Psoas muscle (tissue), 8 donors: ENCODE data around the gene LIPT2. TPM values are rescaled to one million over a fixed set of nuclear protein-coding genes. Genes with fewer than 3 reads are reported as not detected.

Experiments
- ATAC-seq, 4 donors: fragments of 200-7000 bp; cut with Tn5 transposase; one replicate each; pipeline ENCODE4 v1.9.1; 2020; ENCODE audit warnings: moderate library complexity in 3 of 4, mild to moderate bottlenecking in 2 of 4
- DNase-seq, 2 donors: peaks; one replicate each; pipeline ENCODE4 v3.0.0-alpha.2; 2020
- H3K27ac ChIP-seq: fragments of 200-600 bp; one replicate; pipeline ENCODE4 v1.8.0; 2022
- H3K27me3 ChIP-seq, 3 donors: fragments of 200-600 bp in 1 of 3; one replicate each; pipeline versions ENCODE4 v1.6.1 to v1.8.0; 2013 to 2022; ENCODE audit warnings: low read length in 2 of 3, mild to moderate bottlenecking in 2 of 3, moderate library complexity in 1 of 3; ENCODE audit not compliant: insufficient read depth in 3 of 3
- H3K36me3 ChIP-seq, 2 donors: fragments of 200-600 bp in 1 of 2; one replicate each; pipeline versions ENCODE4 v1.6.1 to v1.8.0; 2013 to 2022; ENCODE audit warnings: low read depth in 1 of 2, mild to moderate bottlenecking in 1 of 2, moderate library complexity in 1 of 2; ENCODE audit not compliant: insufficient read depth in 1 of 2
- H3K4me1 ChIP-seq: fragments of 200-600 bp; one replicate; pipeline ENCODE4 v1.8.0; 2022
- H3K4me3 ChIP-seq: fragments of 200-600 bp; one replicate; pipeline ENCODE4 v1.8.0; 2022; ENCODE audit warnings: mild to moderate bottlenecking
- H3K9me3 ChIP-seq: fragments of 200-600 bp; one replicate; pipeline ENCODE4 v1.8.0; 2022
- WGBS, 3 donors: extraction: QIAGEN DNeasy Blood & Tissue Kit; methylation state at CpG; one replicate each; pipeline versions ENCODE4 v1.1.6 to v1.1.7; 2013; 5-methylcytosine and 5-hydroxymethylcytosine counted together
- intact Hi-C, 2 donors: fragments of 100-400 bp; cut with DNase I; formaldehyde crosslinking; loops; one replicate each; pipeline versions ENCODE4 v1.11.0 to v1.14.2; 2022
- polyA plus RNA-seq, 3 donors: library from polyadenylated mRNA; stranded (reverse); fragments of 200-250 nt; gene quantifications; one replicate each; pipeline ENCODE4 v1.2.3, GENCODE V29; 2013
- total RNA-seq, 4 donors: library from RNA; stranded (reverse); fragmentation: NEBNext Ultra II Directional in 2 of 4; extraction: Animal tissue kit (Norgen Biotek cat#: 25700) in 2 of 4; gene quantifications; one replicate each; pipeline versions ENCODE4 v1.2.1 to v1.2.4, GENCODE V29; 2021 to 2023
- TF ChIP-seq, protein P1 (sequence below): fragments of 200-600 bp; IDR thresholded peaks from one replicate; pipeline ENCODE4 v1.8.0; 2022; ENCODE audit warnings: antibody characterized with exemption
- donor health status: healthy with polysubstance abuse.
- donor health status: DM: no; HTN: no; CAD: no; lungs with moderate emphysema.
- donor health status: Bipolar disorder and iron deficiency.
- donor health status: healthy.
- donor health status: DM: yes; HTN: yes; CAD: no.
- donor health status: DM: no; HTN: no; CAD: no.
- donor health status: DM: no; HTN: no; CAD: no.
- donor health status: DM: yes; HTN: yes; CAD: no.

LIPT2 gene
- total and polyA plus RNA-seq, 7 donors: 0.94 to 5.4 (median 4.3) TPM

DNA sequence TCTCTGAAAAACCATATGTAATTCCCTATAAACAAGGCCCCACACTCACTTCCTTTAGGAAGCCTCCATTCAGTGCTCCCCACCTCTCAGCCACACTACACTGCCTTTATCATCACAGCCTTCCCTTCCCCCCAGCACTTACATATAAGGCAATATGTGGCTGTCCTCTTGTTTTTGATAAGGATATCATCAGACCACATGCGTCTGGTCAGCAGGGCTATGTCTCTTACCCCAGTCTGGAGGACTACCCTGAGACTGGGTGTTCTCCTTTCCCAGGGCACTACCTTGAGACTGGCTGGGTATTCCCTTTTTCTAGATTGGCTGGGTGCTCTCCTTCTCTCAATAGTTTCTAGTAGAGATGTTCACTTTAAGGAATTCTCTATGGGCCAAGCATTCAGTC, 33.9 kb downstream of the LIPT2 start:
- TF ChIP-seq, protein P1, sequence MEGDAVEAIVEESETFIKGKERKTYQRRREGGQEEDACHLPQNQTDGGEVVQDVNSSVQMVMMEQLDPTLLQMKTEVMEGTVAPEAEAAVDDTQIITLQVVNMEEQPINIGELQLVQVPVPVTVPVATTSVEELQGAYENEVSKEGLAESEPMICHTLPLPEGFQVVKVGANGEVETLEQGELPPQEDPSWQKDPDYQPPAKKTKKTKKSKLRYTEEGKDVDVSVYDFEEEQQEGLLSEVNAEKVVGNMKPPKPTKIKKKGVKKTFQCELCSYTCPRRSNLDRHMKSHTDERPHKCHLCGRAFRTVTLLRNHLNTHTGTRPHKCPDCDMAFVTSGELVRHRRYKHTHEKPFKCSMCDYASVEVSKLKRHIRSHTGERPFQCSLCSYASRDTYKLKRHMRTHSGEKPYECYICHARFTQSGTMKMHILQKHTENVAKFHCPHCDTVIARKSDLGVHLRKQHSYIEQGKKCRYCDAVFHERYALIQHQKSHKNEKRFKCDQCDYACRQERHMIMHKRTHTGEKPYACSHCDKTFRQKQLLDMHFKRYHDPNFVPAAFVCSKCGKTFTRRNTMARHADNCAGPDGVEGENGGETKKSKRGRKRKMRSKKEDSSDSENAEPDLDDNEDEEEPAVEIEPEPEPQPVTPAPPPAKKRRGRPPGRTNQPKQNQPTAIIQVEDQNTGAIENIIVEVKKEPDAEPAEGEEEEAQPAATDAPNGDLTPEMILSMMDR: no peak
- H3K4me3 ChIP-seq: no peak overlapping the region
- H3K9me3 ChIP-seq: no peaks in the 10 kb centered on the region
- 0 to 42% (median 2%) methylated on average over 1 of the region's 1 CpG for WGBS, 3 donors
- peaks cover 10% of the 10 kb centered on the region for H3K4me1 ChIP-seq
- ATAC-seq (no peak), DNase-seq (no peak)
- intact Hi-C loops: loop anchor here in 1 of 2 donors (10.0 kb wide), 1 partner anchor 275 kb away; the partner anchor contains the start of gene CHRDL2
- peaks cover 0 to 6% of the 10 kb centered on the region in 2 donors for H3K36me3 ChIP-seq
- H3K27me3 ChIP-seq: no peaks in the 10 kb centered on the region
- H3K27ac ChIP-seq: no peak overlapping the region

GRCh38 chr11:74457356-74457755, 36.2 kb downstream of the LIPT2 start:
- TF ChIP-seq, protein P1: no peak
- DNase-seq: no peak
- intact Hi-C loops: loop anchor here in 1 of 2 donors (10.0 kb wide), 1 partner anchor 277 kb away; the partner anchor contains the start of gene CHRDL2
- Histone ChIP-seq H3K4me3 (no peak overlapping the region), H3K4me1 (peaks cover 10% of the 10 kb centered on the region), H3K27ac (no peak overlapping the region), H3K27me3 (no peaks in the 10 kb centered on the region), H3K36me3 (peaks cover 0 to 6% of the 10 kb centered on the region in 2 donors), H3K9me3 (no peaks in the 10 kb centered on the region)
- no peak for ATAC-seq
- 73 to 84% (median 80%) methylated on average over 6 of the region's 6 CpGs for WGBS, 3 donors

GRCh38 chr11:74453373-74453975, 40.0 kb downstream of the LIPT2 start:
- Histone ChIP-seq H3K27ac (no peak overlapping the region), H3K36me3 (peaks cover 0 to 6% of the 10 kb centered on the region in 2 donors), H3K4me1 (peaks cover 4% of the 10 kb centered on the region), H3K4me3 (no peak overlapping the region), H3K27me3 (no peaks in the 10 kb centered on the region), H3K9me3 (no peaks in the 10 kb centered on the region)
- 40 to 46% (median 40%) methylated on average over 10 of the region's 10 CpGs for WGBS, 3 donors
- ATAC-seq (peak; percentile 72 to 81 (median 76)), DNase-seq (peak; percentile 59 to 77)
- TF ChIP-seq, protein P1: peak; percentile 73
- intact Hi-C loops: loop anchor here in 1 of 2 donors (1.0 to 10.0 kb wide), 2 partner anchors 118 to 281 kb away; partner anchors contain the start of gene CHRDL2

DNA sequence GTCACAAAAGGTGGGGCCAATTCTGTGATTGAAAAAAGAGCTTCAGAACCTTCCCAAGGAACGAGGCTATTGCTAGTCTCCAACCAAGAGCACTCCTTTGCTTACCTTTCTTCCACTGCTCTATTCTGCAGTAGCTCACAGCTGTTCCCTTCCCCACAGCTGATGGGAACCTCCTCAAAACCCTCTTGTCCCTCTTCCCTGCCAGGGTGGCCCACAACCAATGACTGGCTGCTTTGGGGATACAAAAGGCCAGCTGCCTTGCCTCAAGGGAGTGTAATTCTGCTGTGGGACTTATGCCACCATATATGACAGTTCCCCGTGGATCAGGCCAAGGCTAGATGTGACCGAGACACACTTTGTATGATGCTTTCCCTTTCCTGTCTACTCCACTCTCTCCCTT, 41.2 kb downstream of the LIPT2 start:
- DNase-seq (no peak), ATAC-seq (no peak)
- WGBS, 3 donors: 55 to 71% (median 59%) methylated on average over 3 of the region's 3 CpGs
- Histone ChIP-seq H3K4me3 (no peak overlapping the region), H3K27ac (no peak overlapping the region), H3K4me1 (peaks cover 4% of the 10 kb centered on the region), H3K9me3 (no peaks in the 10 kb centered on the region), H3K36me3 (peaks cover 0 to 6% of the 10 kb centered on the region in 2 donors), H3K27me3 (no peaks in the 10 kb centered on the region)
- TF ChIP-seq, protein P1: no peak
- intact Hi-C loops: loop anchor here in 1 of 2 donors (10.0 kb wide), 1 partner anchor 282 kb away; the partner anchor contains the start of gene CHRDL2
